ENCODE data around the gene KRTAP10-2.
"Not testable (repeated sequence)": the region's sequence is repeated elsewhere in the genome, so short reads cannot be mapped to it uniquely, and the experiment has no call there.

KRTAP10-2 gene

DNA sequence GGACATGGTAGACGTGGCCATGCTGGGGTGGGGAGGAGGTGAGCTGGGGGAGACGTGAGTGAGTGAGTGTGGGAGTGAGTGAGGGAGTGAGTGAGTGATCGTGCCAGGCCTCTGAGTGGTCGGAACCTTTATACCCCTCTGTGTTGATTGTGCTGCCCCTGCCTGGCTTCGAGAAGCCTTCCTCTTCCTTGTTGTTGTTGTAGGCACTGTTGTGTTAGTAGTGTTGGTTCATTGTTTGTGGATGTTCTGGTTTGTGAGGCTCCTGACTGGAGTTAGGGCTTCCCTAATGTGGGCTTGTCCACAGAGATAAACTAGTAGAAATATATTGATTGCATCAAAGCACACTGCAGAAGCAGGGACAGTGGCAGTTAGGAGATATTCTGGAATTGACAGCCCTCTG, 7.4 kb upstream of the KRTAP10-2 start, which contains the start of gene KRTAP10-3:
Gene KRTAP10-3 (minus strand): TSS at position 101 of the 400 bp plus-strand sequence. CDS start 80 bp downstream, at position 21.
- no peaks in the 10 kb centered on the region for H3K4me1 ChIP-seq (ENCODE audit: low read depth, poor library complexity, severe bottlenecking)
- no peak within 1 kb of the TSS for H3K27ac ChIP-seq
- peaks cover 55% of the 10 kb centered on the region for H3K27me3 ChIP-seq (ENCODE audit: insufficient read depth, low read depth)

DNA sequence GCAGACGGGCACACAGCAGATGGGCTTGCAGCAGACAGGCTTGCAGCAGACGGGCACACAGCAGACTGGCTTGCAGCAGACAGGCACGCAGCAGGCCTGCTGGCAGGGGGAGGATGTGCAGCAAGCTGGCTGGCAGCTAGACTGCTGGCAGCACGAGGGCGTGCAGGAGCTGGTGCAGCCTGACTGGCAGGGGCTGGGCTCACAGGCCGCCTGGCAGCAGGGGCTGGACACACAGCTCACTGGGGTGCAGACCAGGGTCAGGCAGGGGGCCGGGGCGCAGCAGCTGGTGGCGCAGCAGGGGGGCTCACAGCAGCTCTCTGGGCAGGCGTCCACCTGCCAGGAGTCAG, 7.0 kb upstream of the KRTAP10-2 start:
- H3K27ac ChIP-seq; H4K20me1 ChIP-seq (ENCODE audit: insufficient read depth); H2AFZ ChIP-seq (ENCODE audit: low read depth); H3K4me2 ChIP-seq; H3K36me3 ChIP-seq (ENCODE audit: insufficient read depth); H3K79me2 ChIP-seq (ENCODE audit: insufficient read depth, low read depth); H3K4me1 ChIP-seq (ENCODE audit: low read depth, poor library complexity, severe bottlenecking); H3K9ac ChIP-seq; H3K4me3 ChIP-seq (IDR thresholded peaks at IDR 0.05; ENCODE audit: insufficient read depth, low read depth, low read length): not testable (repeated sequence)
- H3K27me3 ChIP-seq (ENCODE audit: insufficient read depth, low read depth) = peaks cover 59% of the 10 kb centered on the region

More for the DNA sequence above, 7.4 kb upstream of the KRTAP10-2 start, which contains the start of gene KRTAP10-3:
- no peak within 1 kb of the TSS for H2AFZ ChIP-seq (ENCODE audit: low read depth)
- no peak within 1 kb of the TSS for H3K4me3 ChIP-seq (IDR thresholded peaks at IDR 0.05; ENCODE audit: insufficient read depth, low read depth, low read length)
- H3K9ac ChIP-seq = no peak within 1 kb of the TSS
- H3K79me2 ChIP-seq (ENCODE audit: insufficient read depth, low read depth) = no peaks in the 10 kb centered on the region
- no peaks in the 10 kb centered on the region for H4K20me1 ChIP-seq (ENCODE audit: insufficient read depth)
- no peak within 1 kb of the TSS for H3K4me2 ChIP-seq
- no peaks in the 10 kb centered on the region for H3K36me3 ChIP-seq (ENCODE audit: insufficient read depth)
- TF ChIP-seq, protein P1, sequence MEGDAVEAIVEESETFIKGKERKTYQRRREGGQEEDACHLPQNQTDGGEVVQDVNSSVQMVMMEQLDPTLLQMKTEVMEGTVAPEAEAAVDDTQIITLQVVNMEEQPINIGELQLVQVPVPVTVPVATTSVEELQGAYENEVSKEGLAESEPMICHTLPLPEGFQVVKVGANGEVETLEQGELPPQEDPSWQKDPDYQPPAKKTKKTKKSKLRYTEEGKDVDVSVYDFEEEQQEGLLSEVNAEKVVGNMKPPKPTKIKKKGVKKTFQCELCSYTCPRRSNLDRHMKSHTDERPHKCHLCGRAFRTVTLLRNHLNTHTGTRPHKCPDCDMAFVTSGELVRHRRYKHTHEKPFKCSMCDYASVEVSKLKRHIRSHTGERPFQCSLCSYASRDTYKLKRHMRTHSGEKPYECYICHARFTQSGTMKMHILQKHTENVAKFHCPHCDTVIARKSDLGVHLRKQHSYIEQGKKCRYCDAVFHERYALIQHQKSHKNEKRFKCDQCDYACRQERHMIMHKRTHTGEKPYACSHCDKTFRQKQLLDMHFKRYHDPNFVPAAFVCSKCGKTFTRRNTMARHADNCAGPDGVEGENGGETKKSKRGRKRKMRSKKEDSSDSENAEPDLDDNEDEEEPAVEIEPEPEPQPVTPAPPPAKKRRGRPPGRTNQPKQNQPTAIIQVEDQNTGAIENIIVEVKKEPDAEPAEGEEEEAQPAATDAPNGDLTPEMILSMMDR (conservative IDR thresholded peaks at IDR 0.05; ENCODE audit: low read depth, low read length) = no peak

DNA sequence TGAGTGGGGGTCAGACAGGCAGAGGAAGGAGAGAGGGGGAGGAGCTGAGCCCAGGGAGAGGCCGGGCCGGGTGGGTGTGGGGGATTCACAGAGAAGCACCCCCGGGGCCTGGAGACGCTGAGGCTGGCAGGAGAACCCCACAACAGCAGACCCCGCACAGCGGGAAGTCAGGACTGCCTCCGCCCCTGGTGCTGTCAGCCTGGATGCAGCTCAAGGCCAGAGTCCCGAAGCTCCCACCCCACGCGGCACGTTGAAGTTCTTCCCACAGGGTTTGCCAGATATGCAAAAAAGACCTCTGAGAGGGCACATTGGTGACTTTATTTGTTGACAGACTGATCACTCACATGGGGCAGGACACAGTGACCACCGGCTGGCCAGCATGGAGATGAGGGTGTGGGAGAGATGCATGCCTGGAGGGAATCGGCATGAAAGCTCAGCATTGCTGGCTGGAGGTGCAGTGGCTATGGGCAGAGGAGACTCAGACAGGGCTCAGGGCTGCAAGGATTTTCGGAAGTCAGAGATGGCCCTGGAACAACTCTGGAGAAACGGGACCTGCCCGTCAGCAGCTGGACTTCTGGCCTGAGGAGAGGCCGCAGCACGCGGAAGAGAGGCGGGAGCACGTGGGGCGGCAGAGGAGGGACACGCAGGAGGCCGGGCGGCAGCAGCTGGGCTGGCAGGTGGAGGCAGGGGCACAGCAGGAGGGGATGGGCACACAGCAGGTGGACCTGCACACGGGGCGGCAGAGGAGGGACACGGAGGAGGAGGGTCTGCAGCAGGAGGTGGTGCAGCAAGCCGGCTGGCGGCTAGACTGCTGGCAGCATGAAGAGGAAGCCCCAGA, 6.4 kb upstream of the KRTAP10-2 start:
- Histone ChIP-seq H4K20me1 (ENCODE audit: insufficient read depth) (no peaks in the 10 kb centered on the region), H2AFZ (ENCODE audit: low read depth) (no peak overlapping the region), H3K4me3 (IDR thresholded peaks at IDR 0.05; ENCODE audit: insufficient read depth, low read depth, low read length) (no peak overlapping the region), H3K9ac (no peak overlapping the region), H3K27me3 (ENCODE audit: insufficient read depth, low read depth) (peaks cover 65% of the 10 kb centered on the region), H3K79me2 (ENCODE audit: insufficient read depth, low read depth) (no peaks in the 10 kb centered on the region), H3K4me1 (ENCODE audit: low read depth, poor library complexity, severe bottlenecking) (no peaks in the 10 kb centered on the region), H3K4me2 (no peak overlapping the region), H3K27ac (no peak overlapping the region), H3K36me3 (ENCODE audit: insufficient read depth) (no peaks in the 10 kb centered on the region)
- TF ChIP-seq, protein P1 (conservative IDR thresholded peaks at IDR 0.05; ENCODE audit: low read depth, low read length) = no peak

DNA sequence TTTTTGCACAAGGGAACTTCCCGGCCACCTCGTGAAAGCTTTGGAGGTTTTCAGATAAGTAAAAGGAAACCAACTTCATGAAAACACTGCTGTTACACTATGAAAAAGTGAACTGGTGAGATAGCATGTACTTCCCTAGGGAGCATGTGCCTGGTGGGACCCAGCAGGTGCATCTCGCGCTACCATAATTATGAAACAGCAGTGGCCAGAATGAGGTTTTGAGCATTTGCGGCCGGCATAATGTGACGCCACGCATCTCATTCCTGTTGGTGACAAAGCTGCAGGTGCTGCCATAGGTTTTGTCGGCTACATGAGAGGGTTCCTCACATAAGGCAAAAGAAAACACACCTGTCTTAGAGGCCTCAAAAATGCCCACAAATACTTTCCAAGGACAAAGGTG, 5.6 kb upstream of the KRTAP10-2 start:
- Histone ChIP-seq H3K79me2 (ENCODE audit: insufficient read depth, low read depth) (no peaks in the 10 kb centered on the region), H3K27me3 (ENCODE audit: insufficient read depth, low read depth) (peaks cover 71% of the 10 kb centered on the region), H4K20me1 (ENCODE audit: insufficient read depth) (no peaks in the 10 kb centered on the region), H3K27ac (no peak overlapping the region), H3K4me1 (ENCODE audit: low read depth, poor library complexity, severe bottlenecking) (no peaks in the 10 kb centered on the region), H3K36me3 (ENCODE audit: insufficient read depth) (no peaks in the 10 kb centered on the region), H3K4me2 (no peak overlapping the region), H3K9ac (no peak overlapping the region), H2AFZ (ENCODE audit: low read depth) (no peak overlapping the region), H3K4me3 (IDR thresholded peaks at IDR 0.05; ENCODE audit: insufficient read depth, low read depth, low read length) (no peak overlapping the region)
- TF ChIP-seq, protein P1 (conservative IDR thresholded peaks at IDR 0.05; ENCODE audit: low read depth, low read length) = no peak
